ENCODE results near the gene NDUFAF5. TPM values are rescaled to one million over a fixed set of nuclear protein-coding genes. Genes with fewer than 3 reads are reported as not detected.

Gene NDUFAF5
- total RNA-seq, 4 donors from 2014 or later: 14.5 to 33.6 (median 16.8) TPM

DNA sequence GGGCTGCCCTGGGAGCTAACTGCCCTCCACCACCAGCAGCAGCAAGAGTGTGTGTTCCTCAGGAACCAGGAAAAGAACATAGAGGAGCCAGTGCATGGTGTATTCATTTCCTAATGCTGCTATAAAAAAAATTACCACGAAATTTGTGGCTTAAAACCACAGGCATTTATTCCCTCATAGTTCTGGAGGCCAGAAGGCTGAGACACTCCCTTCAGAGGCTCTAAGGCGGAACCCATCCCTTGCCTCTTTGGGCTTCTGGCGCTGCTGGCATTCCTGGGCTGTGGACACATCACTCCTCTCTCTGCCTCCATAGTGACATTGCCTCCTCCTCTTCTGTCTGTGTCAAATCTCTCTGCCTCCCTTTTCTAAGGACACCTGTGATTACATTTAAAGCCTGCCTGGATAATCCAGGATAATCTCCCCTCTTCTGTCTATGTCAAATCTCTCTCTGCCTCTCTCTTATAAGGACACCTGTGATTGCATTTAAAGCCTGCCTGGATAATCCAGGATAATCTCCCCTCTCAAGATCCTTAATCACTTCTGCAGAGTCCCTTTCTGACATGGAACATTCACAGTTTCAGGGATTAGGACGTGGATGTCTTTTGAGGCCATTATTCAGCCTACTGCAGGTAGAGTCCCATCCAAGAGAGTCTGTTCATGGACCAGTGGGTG lies 54.7 kb downstream of the NDUFAF5 start:
- TF ChIP-seq POLR2A (IDR thresholded peaks at IDR 0.05): no peak
- TF ChIP-seq, protein P1, sequence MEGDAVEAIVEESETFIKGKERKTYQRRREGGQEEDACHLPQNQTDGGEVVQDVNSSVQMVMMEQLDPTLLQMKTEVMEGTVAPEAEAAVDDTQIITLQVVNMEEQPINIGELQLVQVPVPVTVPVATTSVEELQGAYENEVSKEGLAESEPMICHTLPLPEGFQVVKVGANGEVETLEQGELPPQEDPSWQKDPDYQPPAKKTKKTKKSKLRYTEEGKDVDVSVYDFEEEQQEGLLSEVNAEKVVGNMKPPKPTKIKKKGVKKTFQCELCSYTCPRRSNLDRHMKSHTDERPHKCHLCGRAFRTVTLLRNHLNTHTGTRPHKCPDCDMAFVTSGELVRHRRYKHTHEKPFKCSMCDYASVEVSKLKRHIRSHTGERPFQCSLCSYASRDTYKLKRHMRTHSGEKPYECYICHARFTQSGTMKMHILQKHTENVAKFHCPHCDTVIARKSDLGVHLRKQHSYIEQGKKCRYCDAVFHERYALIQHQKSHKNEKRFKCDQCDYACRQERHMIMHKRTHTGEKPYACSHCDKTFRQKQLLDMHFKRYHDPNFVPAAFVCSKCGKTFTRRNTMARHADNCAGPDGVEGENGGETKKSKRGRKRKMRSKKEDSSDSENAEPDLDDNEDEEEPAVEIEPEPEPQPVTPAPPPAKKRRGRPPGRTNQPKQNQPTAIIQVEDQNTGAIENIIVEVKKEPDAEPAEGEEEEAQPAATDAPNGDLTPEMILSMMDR (IDR thresholded peaks at IDR 0.05 in 4 of 5, conservative IDR thresholded peaks at IDR 0.05 in 1 of 5): no peak
- ATAC-seq: no peak
- Histone ChIP-seq H3K9me3 (no peaks in the 10 kb centered on the region), H3K27ac (no peak overlapping the region), H3K4me3 (no peak overlapping the region), H3K36me3 (no peaks in the 10 kb centered on the region), H3K27me3 (no peaks in the 10 kb centered on the region), H3K4me1 (no peaks in the 10 kb centered on the region)
- DNase-seq: no peak
- in situ Hi-C loops (cut with MboI; ENCODE audit: low sequenced_read_pairs in 4 of 4): no loop called here
- intact Hi-C loops (cut with DNase I; ENCODE audit: low total_unique reads): no loop called here

DNA sequence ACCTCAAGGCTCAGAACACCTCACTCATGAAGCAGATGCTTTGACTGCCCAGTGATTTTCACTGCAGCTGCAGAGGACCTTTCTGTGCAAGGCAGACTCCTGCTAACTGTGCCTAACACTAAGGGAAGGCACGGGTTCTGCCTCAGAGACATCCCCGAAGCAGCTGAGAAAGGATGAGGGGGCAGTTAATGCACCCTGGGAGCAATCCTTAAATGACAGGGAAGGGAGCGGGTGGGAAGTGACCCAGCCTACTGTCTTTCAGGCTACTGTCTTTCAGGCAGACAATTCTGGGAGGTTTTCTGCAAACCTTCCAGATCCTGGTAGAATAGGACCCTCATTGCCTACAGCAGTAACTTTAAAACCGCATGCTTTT lies 55.3 kb downstream of the NDUFAF5 start:
- ATAC-seq: no peak
- in situ Hi-C loops (cut with MboI; ENCODE audit: low sequenced_read_pairs in 4 of 4) (no loop called here), intact Hi-C loops (cut with DNase I; ENCODE audit: low total_unique reads) (no loop called here)
- TF ChIP-seq, protein P1 (IDR thresholded peaks at IDR 0.05 in 4 of 5, conservative IDR thresholded peaks at IDR 0.05 in 1 of 5): no peak
- TF ChIP-seq POLR2A (IDR thresholded peaks at IDR 0.05): no peak
- no peaks in the 10 kb centered on the region for H3K9me3 ChIP-seq
- H3K27ac ChIP-seq: no peak overlapping the region
- DNase-seq: no peak
- no peaks in the 10 kb centered on the region for H3K36me3 ChIP-seq
- H3K27me3 ChIP-seq: no peaks in the 10 kb centered on the region
- no peaks in the 10 kb centered on the region for H3K4me1 ChIP-seq
- no peak overlapping the region for H3K4me3 ChIP-seq

DNA sequence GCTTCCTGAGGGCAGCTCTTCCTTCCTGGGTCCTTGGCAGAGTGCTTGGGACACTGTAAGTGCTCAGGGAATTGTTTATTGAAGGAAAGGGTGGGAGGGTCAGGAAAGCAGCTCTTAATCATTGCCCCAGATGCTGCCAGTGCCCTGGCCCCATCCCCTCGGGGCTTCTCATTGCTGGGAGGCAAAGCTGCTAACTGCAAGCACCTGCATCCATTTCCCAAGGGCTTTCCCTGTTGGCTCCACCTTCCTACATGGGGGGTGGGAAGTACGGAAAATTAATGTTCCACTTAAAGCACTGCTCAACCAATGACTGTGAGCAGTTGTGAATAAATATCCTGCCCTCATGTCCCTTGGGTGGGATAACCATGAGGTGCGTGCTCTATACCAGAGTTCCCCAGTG lies 56.4 kb downstream of the NDUFAF5 start:
- ATAC-seq (no peak), DNase-seq (no peak)
- Histone ChIP-seq H3K9me3 (no peaks in the 10 kb centered on the region), H3K27ac (no peak overlapping the region), H3K27me3 (no peaks in the 10 kb centered on the region), H3K4me3 (no peak overlapping the region), H3K4me1 (no peaks in the 10 kb centered on the region), H3K36me3 (no peaks in the 10 kb centered on the region)
- intact Hi-C loops (cut with DNase I; ENCODE audit: low total_unique reads): no loop called here
- in situ Hi-C loops (cut with MboI; ENCODE audit: low sequenced_read_pairs in 4 of 4): no loop called here
- TF ChIP-seq, protein P1 (IDR thresholded peaks at IDR 0.05 in 4 of 5, conservative IDR thresholded peaks at IDR 0.05 in 1 of 5): no peak

DNA sequence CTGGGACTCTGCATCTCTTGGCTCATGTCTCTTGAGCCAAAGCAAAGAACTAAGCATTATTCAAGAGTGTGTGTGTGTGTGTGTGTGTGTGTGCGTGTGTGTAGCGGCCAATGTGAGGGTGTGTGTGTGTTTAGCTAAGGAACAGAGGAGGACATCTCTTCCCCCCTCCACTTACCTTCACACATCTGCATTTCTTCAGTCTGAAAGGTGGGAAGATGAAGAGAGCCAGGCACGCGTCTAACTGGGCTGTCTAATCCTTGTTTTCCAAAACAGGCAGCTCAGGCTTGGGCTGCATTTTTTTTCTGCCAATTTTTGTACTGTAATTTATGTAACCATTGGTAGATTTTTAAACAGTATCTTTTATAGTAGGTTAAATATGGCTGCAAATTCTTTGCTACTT lies 59.5 kb downstream of the NDUFAF5 start:
- Histone ChIP-seq H3K4me1 (no peaks in the 10 kb centered on the region), H3K36me3 (no peaks in the 10 kb centered on the region), H3K4me3 (no peak overlapping the region), H3K27me3 (no peaks in the 10 kb centered on the region), H3K9me3 (no peaks in the 10 kb centered on the region), H3K27ac (no peak overlapping the region)
- DNase-seq: no peak
- no peak for ATAC-seq
- intact Hi-C loops (cut with DNase I; ENCODE audit: low total_unique reads) (no loop called here), in situ Hi-C loops (cut with MboI; ENCODE audit: low sequenced_read_pairs in 4 of 4) (no loop called here)
- TF ChIP-seq, protein P1 (IDR thresholded peaks at IDR 0.05 in 4 of 5, conservative IDR thresholded peaks at IDR 0.05 in 1 of 5): no peak
- no peak for TF ChIP-seq POLR2A (IDR thresholded peaks at IDR 0.05)

DNA sequence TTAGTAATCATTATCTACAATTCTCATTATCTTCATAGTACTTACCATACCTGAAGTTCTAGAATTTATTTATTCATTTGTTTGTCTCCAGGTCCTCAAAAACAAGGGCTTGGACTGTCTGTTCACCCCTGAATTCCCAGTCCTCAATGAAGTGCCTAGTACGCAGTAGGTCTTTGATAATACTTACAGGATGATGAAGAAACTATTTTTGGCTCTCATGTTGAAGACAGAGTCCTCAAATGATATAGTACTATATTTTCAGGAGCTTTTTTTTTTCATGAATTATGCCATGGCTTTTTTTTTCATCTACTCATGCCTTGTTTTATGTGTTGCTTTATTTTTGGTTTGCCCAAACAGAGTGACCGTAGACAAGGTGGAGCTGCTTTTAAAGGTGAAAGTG lies 66.5 kb downstream of the NDUFAF5 start:
- TF ChIP-seq POLR2A (IDR thresholded peaks at IDR 0.05): no peak
- TF ChIP-seq, protein P1 (IDR thresholded peaks at IDR 0.05 in 4 of 5, conservative IDR thresholded peaks at IDR 0.05 in 1 of 5): no peak
- peak overlapping the region in 2 of 4 donors; percentile 22 to 29 for H3K27ac ChIP-seq
- H3K4me3 ChIP-seq: peak overlapping the region in 1 of 4 donors; percentile 28
- H3K36me3 ChIP-seq: no peaks in the 10 kb centered on the region
- intact Hi-C loops (cut with DNase I; ENCODE audit: low total_unique reads) (no loop called here), in situ Hi-C loops (cut with MboI; ENCODE audit: low sequenced_read_pairs in 4 of 4) (no loop called here)
- H3K9me3 ChIP-seq: no peaks in the 10 kb centered on the region
- ATAC-seq (peak; percentile 88 to 89), DNase-seq (no peak)
- no peaks in the 10 kb centered on the region for H3K27me3 ChIP-seq
- H3K4me1 ChIP-seq: peaks cover 9 to 12% of the 10 kb centered on the region in 2 donors

All from gastrocnemius medialis (tissue), 4 donors.